HepG2 (cell line): Measurements from ENCODE around the gene SIGLEC7. TPM values are rescaled to one million over a fixed set of nuclear protein-coding genes. Genes with fewer than 3 reads are reported as not detected.

ENCODE experiments used
- ATAC-seq: fragments of 200-7000 bp; cut with Tn5 transposase; 3 replicates; pipeline ENCODE4 v1.9.1; 2020; ENCODE audit warnings: mild to moderate bottlenecking, moderate library complexity
- BruUV-seq: library from RNA; stranded (reverse); fragments of 400-500 nt; replicated peaks from 2 replicates; lab custom pipeline; 2021; lab: Mats Ljungman, UMichigan
- CTCF ChIA-PET: fragments of 300-600 bp; formaldehyde crosslinking; extraction: SDS; loops from one replicate; lab custom pipeline; 2021; ENCODE audit warnings: low total read pairs, inconsistent platforms, low intra/inter-chr PET ratio; lab: Yijun Ruan, JAX
- POLR2A ChIA-PET: fragments of 350-600 bp; sonication (Branson Sonifier 250); formaldehyde crosslinking; loops from one replicate; lab custom pipeline; 2020; ENCODE audit warnings: antibody characterized with exemption, inconsistent platforms; lab: Yijun Ruan, JAX
- DNase-seq: peaks from one replicate; pipeline ENCODE4 v3.0.0-alpha.2; 2015; ENCODE audit warnings: low spot score
- FAIRE-seq: peaks from 3 replicates; lab custom pipeline; 2011; peaks lifted over from hg19 to GRCh38; lab: Jason Lieb, UNC
- H2AFZ ChIP-seq: one replicate; pipeline ENCODE4 v1.6.1; 2011; ENCODE audit warnings: low read length, inconsistent platforms
- H3K27ac ChIP-seq: fragments of 300-600 bp; 3 replicates; pipeline ENCODE4 v1.8.0; 2011; ENCODE audit warnings: mixed run types, mild to moderate bottlenecking, mixed read lengths, low read length, inconsistent platforms; ENCODE audit not compliant: insufficient read depth; ENCODE audit errors: extremely low read length
- H3K27me3 ChIP-seq, 2 experiments: fragments of 200-600 bp in 1 of 2; 2 replicates in 1 of 2; 3 replicates in 1 of 2; pipeline versions ENCODE4 v1.6.0 to v1.8.0; 2011; ENCODE audit warnings: low read length in 2 of 2, mild to moderate bottlenecking in 2 of 2, moderate library complexity in 2 of 2, inconsistent platforms in 1 of 2; ENCODE audit not compliant: insufficient read depth in 2 of 2, control insufficient read depth in 1 of 2
- H3K36me3 ChIP-seq, 2 experiments: fragments of 200-600 bp in 1 of 2; replicated peaks in 1 of 2; 2 replicates in 1 of 2; 3 replicates in 1 of 2; pipeline versions ENCODE4 v1.5.1 to v1.8.0; 2011; ENCODE audit warnings: low read length in 2 of 2, inconsistent platforms in 1 of 2; ENCODE audit not compliant: insufficient read depth in 2 of 2, control insufficient read depth in 1 of 2
- H3K4me1 ChIP-seq: 2 replicates; pipeline ENCODE4 v1.5.1; 2012; ENCODE audit warnings: low read length, inconsistent platforms; ENCODE audit not compliant: insufficient read depth
- H3K4me2 ChIP-seq: 2 replicates; pipeline ENCODE4 v1.6.0; 2011; ENCODE audit warnings: low read depth, low read length, inconsistent platforms
- H3K4me3 ChIP-seq, 3 experiments: fragments of 200-600 bp in 1 of 3; sonication (generic), shearing (Covaris generic) in 1 of 3; replicated peaks in 1 of 3; 2 replicates each; pipeline ENCODE4 v1.5.1; 2011 to 2016; ENCODE audit warnings: low read length in 3 of 3, inconsistent platforms in 2 of 3, low read depth in 2 of 3, mild to moderate bottlenecking in 2 of 3, control low read depth in 1 of 3, mixed read lengths in 1 of 3; ENCODE audit not compliant: insufficient read depth in 1 of 3
- H3K79me2 ChIP-seq: one replicate; pipeline ENCODE4 v1.6.1; 2011; ENCODE audit warnings: low read length, inconsistent platforms; ENCODE audit not compliant: insufficient read depth
- H3K9ac ChIP-seq: 2 replicates; pipeline ENCODE4 v1.6.0; 2011; ENCODE audit warnings: mild to moderate bottlenecking, low read depth, low read length, inconsistent platforms; ENCODE audit not compliant: insufficient read depth
- H3K9me3 ChIP-seq: 2 replicates; pipeline ENCODE4 v1.5.1; 2012; ENCODE audit warnings: mild to moderate bottlenecking, low read length
- H4K20me1 ChIP-seq: 2 replicates; pipeline ENCODE4 v1.6.0; 2011; ENCODE audit warnings: inconsistent platforms, mild to moderate bottlenecking, low read length, moderate library complexity; ENCODE audit not compliant: insufficient read depth
- CBFB ChIP-seq: sonication (generic); formaldehyde crosslinking; IDR thresholded peaks from 2 replicates; pipeline ENCODE4 v1.4.0; 2020; ENCODE audit warnings: missing genetic modification reagents
- HOXA3 ChIP-seq: sonication (generic); formaldehyde crosslinking; IDR thresholded peaks from 2 replicates; pipeline ENCODE4 v1.5.0; 2020; ENCODE audit warnings: missing genetic modification reagents
- KDM6A ChIP-seq: IDR thresholded peaks from 2 replicates; pipeline ENCODE4 v1.6.1; 2016; ENCODE audit warnings: low read depth
- NAIF1 ChIP-seq: sonication (generic); formaldehyde crosslinking; IDR thresholded peaks from 2 replicates; pipeline ENCODE4 v1.5.0; 2020; ENCODE audit warnings: mild to moderate bottlenecking, missing genetic modification reagents, borderline replicate concordance
- PCBP1 ChIP-seq: fragments of 200-400 bp; formaldehyde crosslinking; IDR thresholded peaks from 2 replicates; pipeline ENCODE4 v1.6.1; 2017; ENCODE audit warnings: mild to moderate bottlenecking, low read depth, low read length, borderline replicate concordance
- RFX3 ChIP-seq: IDR thresholded peaks from 2 replicates; pipeline ENCODE4 v1.6.1; 2016; ENCODE audit warnings: missing biosample characterization, missing genetic modification reagents
- SMAD9 ChIP-seq: sonication (generic); formaldehyde crosslinking; IDR thresholded peaks from 2 replicates; pipeline ENCODE4 v1.5.1; 2020; ENCODE audit warnings: mild to moderate bottlenecking, missing genetic modification reagents
- ZNF121 ChIP-seq: sonication (generic); formaldehyde crosslinking; IDR thresholded peaks from 2 replicates; pipeline ENCODE4 v1.5.0; 2020; ENCODE audit warnings: mild to moderate bottlenecking, missing genetic modification reagents
- ZNF207 ChIP-seq: fragments of 450-650 bp; IDR thresholded peaks from 2 replicates; pipeline ENCODE4 v1.6.1; 2016; ENCODE audit warnings: antibody characterized with exemption, borderline replicate concordance
- ZNF331 ChIP-seq: sonication (generic); formaldehyde crosslinking; IDR thresholded peaks from 2 replicates; pipeline ENCODE4 v1.4.0; 2020; ENCODE audit warnings: missing genetic modification reagents
- ZNF33B ChIP-seq: sonication (generic); formaldehyde crosslinking; IDR thresholded peaks from 2 replicates; pipeline ENCODE4 v1.5.1; 2020; ENCODE audit warnings: mild to moderate bottlenecking, missing genetic modification reagents
- ZNF557 ChIP-seq: sonication (generic); formaldehyde crosslinking; IDR thresholded peaks from 2 replicates; pipeline ENCODE4 v1.4.0; 2020; ENCODE audit warnings: missing genetic modification reagents
- ZNF629 ChIP-seq: sonication (generic); formaldehyde crosslinking; conservative IDR thresholded peaks from 2 replicates; pipeline ENCODE4 v1.5.0; 2020; ENCODE audit warnings: missing genetic modification reagents
- WGBS: methylation state at CpG from one replicate; pipeline ENCODE4 v1.1.6; 2017; ENCODE audit warnings: low lambda C conversion rate; 5-methylcytosine and 5-hydroxymethylcytosine counted together
- in situ Hi-C: cut with HindIII; loops from 2 replicates; pipeline ENCODE4 v1.10.0; 2017; ENCODE audit warnings: low pct_unique_long_range_greater_than_20kb; ENCODE audit not compliant: extremely low pct_ligation_motif_present
- intact Hi-C: fragments of 100-400 bp; cut with micrococcal nuclease; formaldehyde crosslinking; loops from one replicate; pipeline ENCODE4 v1.10.0; 2022; ENCODE audit not compliant: unreplicated experiment
- polyA plus RNA-seq, 8 experiments: library from polyadenylated mRNA; depleted of rRNA in 3 of 8; stranded (reverse) in 7 of 8; unstranded in 1 of 8; fragments of >200 nt; fragmentation: Illumina TruSeq in 4 of 8; extraction: Trizol in 4 of 8; gene quantifications; 2 replicates each; pipeline versions ENCODE4 v1.2.1 to v1.2.3, GENCODE V29; 2011 to 2016; ENCODE audit warnings: low read depth in 4 of 8, missing spikeins in 1 of 8, mixed read lengths in 1 of 8; ENCODE audit not compliant: insufficient read depth in 1 of 8
- total RNA-seq, 5 experiments: library from RNA; depleted of rRNA; stranded (reverse); fragments of >200 nt; fragmentation: Illumina TruSeq; extraction: Trizol; gene quantifications; 2 replicates each; pipeline ENCODE4 v1.2.3, GENCODE V29; 2016; ENCODE audit warnings: low read depth in 1 of 5
- TF ChIP-seq, protein P1 (sequence below): sonication (generic); formaldehyde crosslinking; IDR thresholded peaks from 2 replicates; pipeline ENCODE4 v1.8.0; 2022; ENCODE audit warnings: mild to moderate bottlenecking, missing genetic modification reagents; ENCODE audit not compliant: insufficient replicate concordance
- TF ChIP-seq, protein P2 (sequence below): fragments of 450-650 bp; IDR thresholded peaks from 2 replicates; pipeline ENCODE4 v1.6.1; 2017; ENCODE audit warnings: mild to moderate bottlenecking
- TF ChIP-seq, protein P3 (sequence below): IDR thresholded peaks from 2 replicates; pipeline ENCODE4 v1.6.1; 2016; ENCODE audit warnings: control low read depth

SIGLEC7 gene
- total and polyA plus RNA-seq, 2 of the 13 experiments (the other 11 are each of a cell fraction or from before 2014, with no cell fraction given), result not detected

DNA sequence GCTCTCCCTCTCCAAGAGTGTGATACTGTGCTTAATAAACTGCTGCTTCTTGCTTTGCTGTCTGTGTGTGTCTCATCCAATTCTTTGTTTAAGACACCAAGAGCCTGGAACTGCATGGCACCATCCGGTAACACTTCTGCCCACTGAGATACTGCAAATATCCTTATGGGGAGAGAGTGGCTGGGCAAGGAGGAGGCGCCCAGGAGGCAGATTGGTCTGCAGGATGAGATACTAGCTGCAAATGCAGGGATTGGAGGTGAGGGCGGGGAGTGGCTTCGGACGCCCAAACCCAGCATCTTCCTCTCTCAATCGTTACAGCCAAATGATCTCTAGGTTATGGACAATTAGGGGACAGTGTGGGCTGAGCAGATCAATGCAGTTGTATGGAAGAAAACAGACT lies 1.7 kb upstream of the SIGLEC7 start:
- DNase-seq (no peak), FAIRE-seq (no peak), ATAC-seq (no peak)
- Histone ChIP-seq H3K4me3 (no peak overlapping the region), H2AFZ (no peak overlapping the region), H3K4me2 (no peak overlapping the region), H3K36me3 (no peaks in the 10 kb centered on the region), H3K27me3 (peaks cover 4 to 60% of the 10 kb centered on the region in 2 experiments; a peak in 4 of 5 replicates), H3K4me1 (no peaks in the 10 kb centered on the region), H3K79me2 (no peaks in the 10 kb centered on the region), H3K9me3 (no peaks in the 10 kb centered on the region), H4K20me1 (no peaks in the 10 kb centered on the region), H3K9ac (no peak overlapping the region), H3K27ac (no peak overlapping the region)
- POLR2A ChIA-PET, result no interaction called here
- CTCF ChIA-PET, result no interaction called here
- BruUV-seq, result no TSS peak
- in situ Hi-C loops, result no loop called here
- WGBS, result 3% methylated on average over 6 of the region's 6 CpGs
- TF ChIP-seq ZNF557 (CRISPR knock-in tag), result no peak
- no peak for TF ChIP-seq ZNF121 (CRISPR knock-in tag)
- no peak for TF ChIP-seq ZNF331 (CRISPR knock-in tag)
- TF ChIP-seq RFX3 (CRISPR knock-in tag), result no peak
- no peak for TF ChIP-seq ZNF207
- TF ChIP-seq, protein P1, sequence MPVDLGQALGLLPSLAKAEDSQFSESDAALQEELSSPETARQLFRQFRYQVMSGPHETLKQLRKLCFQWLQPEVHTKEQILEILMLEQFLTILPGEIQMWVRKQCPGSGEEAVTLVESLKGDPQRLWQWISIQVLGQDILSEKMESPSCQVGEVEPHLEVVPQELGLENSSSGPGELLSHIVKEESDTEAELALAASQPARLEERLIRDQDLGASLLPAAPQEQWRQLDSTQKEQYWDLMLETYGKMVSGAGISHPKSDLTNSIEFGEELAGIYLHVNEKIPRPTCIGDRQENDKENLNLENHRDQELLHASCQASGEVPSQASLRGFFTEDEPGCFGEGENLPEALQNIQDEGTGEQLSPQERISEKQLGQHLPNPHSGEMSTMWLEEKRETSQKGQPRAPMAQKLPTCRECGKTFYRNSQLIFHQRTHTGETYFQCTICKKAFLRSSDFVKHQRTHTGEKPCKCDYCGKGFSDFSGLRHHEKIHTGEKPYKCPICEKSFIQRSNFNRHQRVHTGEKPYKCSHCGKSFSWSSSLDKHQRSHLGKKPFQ (CRISPR knock-in tag), result no peak
- no peak for TF ChIP-seq ZNF629 (CRISPR knock-in tag)
- no peak for TF ChIP-seq NAIF1 (CRISPR knock-in tag)
- TF ChIP-seq, protein P2, sequence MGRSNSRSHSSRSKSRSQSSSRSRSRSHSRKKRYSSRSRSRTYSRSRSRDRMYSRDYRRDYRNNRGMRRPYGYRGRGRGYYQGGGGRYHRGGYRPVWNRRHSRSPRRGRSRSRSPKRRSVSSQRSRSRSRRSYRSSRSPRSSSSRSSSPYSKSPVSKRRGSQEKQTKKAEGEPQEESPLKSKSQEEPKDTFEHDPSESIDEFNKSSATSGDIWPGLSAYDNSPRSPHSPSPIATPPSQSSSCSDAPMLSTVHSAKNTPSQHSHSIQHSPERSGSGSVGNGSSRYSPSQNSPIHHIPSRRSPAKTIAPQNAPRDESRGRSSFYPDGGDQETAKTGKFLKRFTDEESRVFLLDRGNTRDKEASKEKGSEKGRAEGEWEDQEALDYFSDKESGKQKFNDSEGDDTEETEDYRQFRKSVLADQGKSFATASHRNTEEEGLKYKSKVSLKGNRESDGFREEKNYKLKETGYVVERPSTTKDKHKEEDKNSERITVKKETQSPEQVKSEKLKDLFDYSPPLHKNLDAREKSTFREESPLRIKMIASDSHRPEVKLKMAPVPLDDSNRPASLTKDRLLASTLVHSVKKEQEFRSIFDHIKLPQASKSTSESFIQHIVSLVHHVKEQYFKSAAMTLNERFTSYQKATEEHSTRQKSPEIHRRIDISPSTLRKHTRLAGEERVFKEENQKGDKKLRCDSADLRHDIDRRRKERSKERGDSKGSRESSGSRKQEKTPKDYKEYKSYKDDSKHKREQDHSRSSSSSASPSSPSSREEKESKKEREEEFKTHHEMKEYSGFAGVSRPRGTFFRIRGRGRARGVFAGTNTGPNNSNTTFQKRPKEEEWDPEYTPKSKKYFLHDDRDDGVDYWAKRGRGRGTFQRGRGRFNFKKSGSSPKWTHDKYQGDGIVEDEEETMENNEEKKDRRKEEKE, result no peak
- TF ChIP-seq CBFB (CRISPR knock-in tag), result no peak
- no peak for TF ChIP-seq KDM6A (CRISPR knock-in tag)
- TF ChIP-seq SMAD9 (CRISPR knock-in tag), result no peak
- no peak for TF ChIP-seq HOXA3 (CRISPR knock-in tag)
- TF ChIP-seq ZNF33B (CRISPR knock-in tag), result no peak
- TF ChIP-seq, protein P3, sequence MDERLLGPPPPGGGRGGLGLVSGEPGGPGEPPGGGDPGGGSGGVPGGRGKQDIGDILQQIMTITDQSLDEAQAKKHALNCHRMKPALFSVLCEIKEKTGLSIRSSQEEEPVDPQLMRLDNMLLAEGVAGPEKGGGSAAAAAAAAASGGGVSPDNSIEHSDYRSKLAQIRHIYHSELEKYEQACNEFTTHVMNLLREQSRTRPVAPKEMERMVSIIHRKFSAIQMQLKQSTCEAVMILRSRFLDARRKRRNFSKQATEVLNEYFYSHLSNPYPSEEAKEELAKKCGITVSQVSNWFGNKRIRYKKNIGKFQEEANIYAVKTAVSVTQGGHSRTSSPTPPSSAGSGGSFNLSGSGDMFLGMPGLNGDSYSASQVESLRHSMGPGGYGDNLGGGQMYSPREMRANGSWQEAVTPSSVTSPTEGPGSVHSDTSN, result no peak
- TF ChIP-seq PCBP1, result no peak
- intact Hi-C loops, result no loop called here
